DND-41 (cell line): Measurements from ENCODE around the gene DYSF.

Source experiments
- ATAC-seq: fragments of 200-7000 bp; cut with Tn5 transposase; 3 replicates; pipeline ENCODE4 v1.9.1; 2021; ENCODE audit warnings: low read depth; ENCODE audit not compliant: insufficient read depth
- DNase-seq: peaks from one replicate; pipeline ENCODE4 v3.0.0-alpha.2; 2020
- H2AFZ ChIP-seq: 2 replicates; pipeline ENCODE4 v1.6.0; 2012; ENCODE audit warnings: low read depth, low read length
- H3K27ac ChIP-seq: 2 replicates; pipeline ENCODE4 v1.5.1; 2012; ENCODE audit warnings: low read length, inconsistent platforms
- H3K27me3 ChIP-seq: fragments of 200-600 bp; sonication (generic); 2 replicates; pipeline ENCODE4 v1.6.0; 2012; ENCODE audit warnings: low read length, mild to moderate bottlenecking, inconsistent platforms; ENCODE audit not compliant: insufficient read depth, poor library complexity
- H3K36me3 ChIP-seq: 2 replicates; pipeline ENCODE4 v1.5.1; 2012; ENCODE audit warnings: low read length, inconsistent platforms; ENCODE audit not compliant: insufficient read depth
- H3K4me1 ChIP-seq: 2 replicates; pipeline ENCODE4 v1.5.1; 2012; ENCODE audit warnings: mild to moderate bottlenecking, low read length; ENCODE audit not compliant: insufficient read depth
- H3K4me2 ChIP-seq: 2 replicates; pipeline ENCODE4 v1.6.0; 2012; ENCODE audit warnings: mild to moderate bottlenecking, moderate library complexity, low read length, inconsistent platforms; ENCODE audit not compliant: insufficient read depth
- H3K4me3 ChIP-seq, 2 experiments: fragments of 200-600 bp in 1 of 2; shearing (Covaris generic) in 1 of 2; 2 replicates each; pipeline ENCODE4 v1.5.1; 2012 to 2016; ENCODE audit warnings: inconsistent platforms in 2 of 2, low read length in 2 of 2, mild to moderate bottlenecking in 2 of 2, low read depth in 1 of 2, moderate library complexity in 1 of 2
- H3K79me2 ChIP-seq: 2 replicates; pipeline ENCODE4 v1.6.0; 2012; ENCODE audit warnings: low read length, inconsistent platforms; ENCODE audit not compliant: insufficient read depth
- H3K9ac ChIP-seq: 2 replicates; pipeline ENCODE4 v1.6.0; 2012; ENCODE audit warnings: low read depth, mild to moderate bottlenecking, inconsistent platforms, low read length, moderate library complexity
- H3K9me3 ChIP-seq: 2 replicates; pipeline ENCODE4 v1.5.1; 2012; ENCODE audit warnings: low read length, moderate library complexity, mild to moderate bottlenecking, inconsistent platforms; ENCODE audit not compliant: insufficient read depth, severe bottlenecking
- H4K20me1 ChIP-seq: 2 replicates; pipeline ENCODE4 v1.6.0; 2012; ENCODE audit warnings: low read length; ENCODE audit not compliant: insufficient read depth
- CTCF ChIP-seq: IDR thresholded peaks from 2 replicates; pipeline ENCODE4 v1.5.1; 2012; ENCODE audit warnings: borderline replicate concordance, low read length, moderate library complexity, mild to moderate bottlenecking; ENCODE audit not compliant: poor library complexity, severe bottlenecking; ENCODE audit errors: extremely low read depth
- EZH2 ChIP-seq: IDR thresholded peaks from 3 replicates; pipeline ENCODE4 v1.6.1; 2012; ENCODE audit warnings: borderline replicate concordance, low read depth, mild to moderate bottlenecking, moderate library complexity, low read length, inconsistent platforms; ENCODE audit not compliant: severe bottlenecking

The DYSF gene

GRCh38 chr2:71532327-71532726 lies 79.0 kb downstream of the DYSF start:
- TF ChIP-seq EZH2 (no peak), CTCF (no peak)
- ATAC-seq = no peak

GRCh38 chr2:71534201-71534600 lies 80.8 kb downstream of the DYSF start:
- H4K20me1 ChIP-seq = no peaks in the 10 kb centered on the region
- no peak overlapping the region for H3K4me2 ChIP-seq
- no peak overlapping the region for H3K27ac ChIP-seq
- no peak overlapping the region for H2AFZ ChIP-seq
- H3K9me3 ChIP-seq = no peaks in the 10 kb centered on the region
- H3K4me3 ChIP-seq = no peak overlapping the region
- TF ChIP-seq CTCF (no peak), EZH2 (no peak)
- H3K4me1 ChIP-seq = no peaks in the 10 kb centered on the region
- no peaks in the 10 kb centered on the region for H3K27me3 ChIP-seq
- no peaks in the 10 kb centered on the region for H3K79me2 ChIP-seq
- H3K9ac ChIP-seq = no peak overlapping the region
- H3K36me3 ChIP-seq = no peaks in the 10 kb centered on the region
- DNase-seq = no peak
- ATAC-seq = no peak

More at GRCh38 chr2:71532327-71532726, 79.0 kb downstream of the DYSF start:
- H3K4me3 ChIP-seq = no peak overlapping the region
- H3K4me2 ChIP-seq = no peak overlapping the region
- H3K36me3 ChIP-seq = no peaks in the 10 kb centered on the region
- no peaks in the 10 kb centered on the region for H3K4me1 ChIP-seq
- no peak overlapping the region for H3K9ac ChIP-seq
- H3K27ac ChIP-seq = no peak overlapping the region
- peaks cover 6% of the 10 kb centered on the region for H3K27me3 ChIP-seq
- no peaks in the 10 kb centered on the region for H3K79me2 ChIP-seq
- no peak overlapping the region for H2AFZ ChIP-seq
- H4K20me1 ChIP-seq = no peaks in the 10 kb centered on the region
- no peak for DNase-seq
- no peaks in the 10 kb centered on the region for H3K9me3 ChIP-seq

- no peaks in the 10 kb centered on the region for H3K36me3 ChIP-seq
- no peak overlapping the region for H3K4me2 ChIP-seq
- H3K27me3 ChIP-seq = no peaks in the 10 kb centered on the region
- TF ChIP-seq EZH2 (no peak), CTCF (no peak)
- no peak overlapping the region for H3K4me3 ChIP-seq
- DNase-seq (no peak), ATAC-seq (no peak)
- no peak overlapping the region for H3K27ac ChIP-seq
- no peak overlapping the region for H2AFZ ChIP-seq
- H4K20me1 ChIP-seq = no peaks in the 10 kb centered on the region
- no peaks in the 10 kb centered on the region for H3K9me3 ChIP-seq
- H3K4me1 ChIP-seq = no peaks in the 10 kb centered on the region
- H3K79me2 ChIP-seq = no peaks in the 10 kb centered on the region
- no peak overlapping the region for H3K9ac ChIP-seq
Measured at GRCh38 chr2:71534826-71535225, 81.5 kb downstream of the DYSF start.

GRCh38 chr2:71535526-71535925 lies 82.2 kb downstream of the DYSF start:
- DNase-seq (no peak), ATAC-seq (no peak)
- no peak for TF ChIP-seq CTCF
- TF ChIP-seq EZH2 = no peak
- Histone ChIP-seq H3K4me1 (no peaks in the 10 kb centered on the region), H3K9ac (no peak overlapping the region), H4K20me1 (no peaks in the 10 kb centered on the region), H3K9me3 (no peaks in the 10 kb centered on the region), H3K27me3 (no peaks in the 10 kb centered on the region), H3K79me2 (no peaks in the 10 kb centered on the region), H3K36me3 (no peaks in the 10 kb centered on the region), H3K4me2 (no peak overlapping the region), H3K27ac (no peak overlapping the region), H3K4me3 (no peak overlapping the region), H2AFZ (no peak overlapping the region)
